Kidney (tissue), 14 donors: ENCODE data around the gene BACH1. TPM values are rescaled to one million over a fixed set of nuclear protein-coding genes. Genes with fewer than 3 reads are reported as not detected.

Experiments
- DNase-seq, 5 donors: peaks; one replicate each; pipeline ENCODE4 v3.0.0-alpha.2; 2013 to 2020
- FAIRE-seq: peaks from 2 replicates; lab custom pipeline; 2012; peaks lifted over from hg19 to GRCh38; lab: Jason Lieb, UNC
- H3K27ac ChIP-seq, 2 donors: one replicate each; pipeline ENCODE4 v1.7.0; 2013; ENCODE audit warnings: low read depth in 2 of 2, low read length in 2 of 2, inconsistent platforms in 1 of 2
- H3K27me3 ChIP-seq: one replicate; pipeline ENCODE4 v1.7.1; 2013; ENCODE audit warnings: low read length, inconsistent platforms; ENCODE audit not compliant: control insufficient read depth, insufficient read depth
- H3K36me3 ChIP-seq, 3 donors: one replicate each; pipeline versions ENCODE4 v1.7.0 to v1.7.1; 2013; ENCODE audit warnings: low read length in 3 of 3, control low read depth in 1 of 3, inconsistent platforms in 1 of 3; ENCODE audit not compliant: insufficient read depth in 3 of 3, control insufficient read depth in 2 of 3
- H3K4me1 ChIP-seq, 3 donors: one replicate each; pipeline versions ENCODE4 v1.7.0 to v1.7.1; 2013; ENCODE audit warnings: low read length in 3 of 3, inconsistent platforms in 1 of 3, low read depth in 1 of 3; ENCODE audit not compliant: control insufficient read depth in 2 of 3, insufficient read depth in 2 of 3
- H3K4me3 ChIP-seq, 3 donors: one replicate each; pipeline versions ENCODE4 v1.7.0 to v1.8.1; 2013; ENCODE audit warnings: low read length in 3 of 3, control low read depth in 1 of 3, inconsistent platforms in 1 of 3
- H3K9ac ChIP-seq, 3 donors: one replicate each; pipeline versions ENCODE4 v1.7.0 to v1.7.1; 2013; ENCODE audit warnings: low read length in 3 of 3, control low read depth in 1 of 3, inconsistent platforms in 1 of 3
- H3K9me3 ChIP-seq, 3 donors: one replicate each; pipeline versions ENCODE4 v1.7.0 to v1.7.1; 2013; ENCODE audit warnings: low read length in 3 of 3, control low read depth in 1 of 3, inconsistent platforms in 1 of 3; ENCODE audit not compliant: control insufficient read depth in 2 of 3, insufficient read depth in 1 of 3
- intact Hi-C: fragments of 100-400 bp; cut with DNase I; formaldehyde crosslinking; loops from one replicate; pipeline ENCODE4 v1.11.1; 2022
- polyA plus RNA-seq: library from polyadenylated mRNA; stranded (reverse); fragments of 350-450 nt; fragmentation: Illumina TruSeq; extraction: RNeasy Lipid Tissue Mini Kit (QIAGEN cat#74804); gene quantifications from one replicate; pipeline ENCODE4 v1.2.3, GENCODE V29; 2014; ENCODE audit warnings: low read depth, low replicate concordance; ENCODE audit not compliant: insufficient read depth
- total RNA-seq: library from RNA; stranded (reverse); fragmentation: NEBNext Ultra II Directional; extraction: Animal tissue kit (Norgen Biotek cat#: 25700); gene quantifications from one replicate; pipeline ENCODE4 v1.2.1, GENCODE V29; 2021
- TF ChIP-seq, protein P1 (sequence below): IDR thresholded peaks from 3 replicates; pipeline ENCODE4 v1.5.1; 2012; ENCODE audit warnings: mild to moderate bottlenecking, moderate library complexity, borderline replicate concordance; ENCODE audit not compliant: insufficient read depth; ENCODE audit errors: extremely low read depth
- donor health status: control.
- donor health status: control.
- donor health status: control.
- donor health status: control.
- donor health status: control.
- donor health status: DM: yes; HTN: yes; CAD: no.
- donor health status: Normal renal cell carcinoma (clear cell type).

The BACH1 gene
- total and polyA plus RNA-seq, 2 donors from 2014 or later = 5.6 to 85.1 TPM

DNA sequence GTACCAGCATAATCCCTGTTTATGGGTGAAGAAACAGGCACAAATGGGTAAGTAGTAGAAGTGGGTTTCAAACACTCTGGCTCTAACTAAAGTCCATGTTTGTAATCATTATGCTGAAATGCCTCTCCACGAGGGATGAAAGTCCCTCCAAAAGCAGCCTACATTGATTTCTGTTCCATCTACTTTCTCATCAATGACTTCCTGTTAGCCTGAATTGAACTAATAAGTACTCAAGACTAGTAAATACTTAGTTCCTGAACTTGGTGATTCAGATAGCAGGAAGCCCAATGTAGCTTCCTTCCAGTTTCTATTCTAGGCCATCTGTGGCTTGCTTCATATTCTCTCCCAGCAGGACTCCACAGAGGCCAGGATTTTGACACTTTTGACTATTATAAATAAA, 11.3 kb upstream of the BACH1 start:
- Histone ChIP-seq H3K9ac (no peak overlapping the region), H3K27ac (no peak overlapping the region), H3K27me3 (no peaks in the 10 kb centered on the region), H3K9me3 (no peaks in the 10 kb centered on the region), H3K36me3 (no peaks in the 10 kb centered on the region), H3K4me3 (no peak overlapping the region), H3K4me1 (no peaks in the 10 kb centered on the region)
- TF ChIP-seq, protein P1, sequence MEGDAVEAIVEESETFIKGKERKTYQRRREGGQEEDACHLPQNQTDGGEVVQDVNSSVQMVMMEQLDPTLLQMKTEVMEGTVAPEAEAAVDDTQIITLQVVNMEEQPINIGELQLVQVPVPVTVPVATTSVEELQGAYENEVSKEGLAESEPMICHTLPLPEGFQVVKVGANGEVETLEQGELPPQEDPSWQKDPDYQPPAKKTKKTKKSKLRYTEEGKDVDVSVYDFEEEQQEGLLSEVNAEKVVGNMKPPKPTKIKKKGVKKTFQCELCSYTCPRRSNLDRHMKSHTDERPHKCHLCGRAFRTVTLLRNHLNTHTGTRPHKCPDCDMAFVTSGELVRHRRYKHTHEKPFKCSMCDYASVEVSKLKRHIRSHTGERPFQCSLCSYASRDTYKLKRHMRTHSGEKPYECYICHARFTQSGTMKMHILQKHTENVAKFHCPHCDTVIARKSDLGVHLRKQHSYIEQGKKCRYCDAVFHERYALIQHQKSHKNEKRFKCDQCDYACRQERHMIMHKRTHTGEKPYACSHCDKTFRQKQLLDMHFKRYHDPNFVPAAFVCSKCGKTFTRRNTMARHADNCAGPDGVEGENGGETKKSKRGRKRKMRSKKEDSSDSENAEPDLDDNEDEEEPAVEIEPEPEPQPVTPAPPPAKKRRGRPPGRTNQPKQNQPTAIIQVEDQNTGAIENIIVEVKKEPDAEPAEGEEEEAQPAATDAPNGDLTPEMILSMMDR = no peak
- intact Hi-C loops = no loop called here
- DNase-seq (no peak), FAIRE-seq (peak; percentile 35)

GRCh38 chr21:29288239-29288638, 10.5 kb upstream of the BACH1 start:
- FAIRE-seq = no peak

GRCh38 chr21:29289317-29289716, 9.4 kb upstream of the BACH1 start:
- FAIRE-seq (no peak), DNase-seq (peak in 2 of 5 donors; percentile 23 to 37)

More at GRCh38 chr21:29288239-29288638, 10.5 kb upstream of the BACH1 start:
- TF ChIP-seq, protein P1 = no peak
- no peak overlapping the region for H3K27ac ChIP-seq
- no peaks in the 10 kb centered on the region for H3K36me3 ChIP-seq
- H3K27me3 ChIP-seq = no peaks in the 10 kb centered on the region
- no peak for DNase-seq
- no peaks in the 10 kb centered on the region for H3K4me1 ChIP-seq
- H3K9me3 ChIP-seq = no peaks in the 10 kb centered on the region
- intact Hi-C loops = no loop called here
- H3K4me3 ChIP-seq = no peak overlapping the region
- no peak overlapping the region for H3K9ac ChIP-seq

More at GRCh38 chr21:29289317-29289716, 9.4 kb upstream of the BACH1 start:
- no peaks in the 10 kb centered on the region for H3K9me3 ChIP-seq
- TF ChIP-seq, protein P1 = no peak
- intact Hi-C loops = no loop called here
- H3K9ac ChIP-seq = no peak overlapping the region
- no peak overlapping the region for H3K4me3 ChIP-seq
- H3K36me3 ChIP-seq = no peaks in the 10 kb centered on the region
- no peak overlapping the region for H3K27ac ChIP-seq
- H3K27me3 ChIP-seq = no peaks in the 10 kb centered on the region
- no peaks in the 10 kb centered on the region for H3K4me1 ChIP-seq
